PFSK-1 (cell line): Measurements from ENCODE around the gene MACROH2A1.

Experiments
- FOXP2 ChIP-seq: optimal IDR thresholded peaks from 2 replicates; pipeline ENCODE3; 2011; ENCODE audit warnings: borderline replicate concordance, control low read depth, inconsistent platforms; ENCODE audit not compliant: insufficient read depth; ENCODE audit errors: extremely low read length, extremely low read depth
- POLR2AphosphoS5 ChIP-seq: IDR thresholded peaks from 2 replicates; pipeline ENCODE4 v1.6.1; 2012; ENCODE audit warnings: low read depth, mild to moderate bottlenecking, control low read depth, low read length, moderate library complexity
- REST ChIP-seq, 2 experiments: IDR thresholded peaks; 2 replicates each; pipeline versions ENCODE4 v1.6.1 to v1.8.0; 2011 to 2012; ENCODE audit warnings: low read depth in 2 of 2, low read length in 2 of 2, control low read depth in 1 of 2, inconsistent platforms in 1 of 2, mild to moderate bottlenecking in 1 of 2, moderate library complexity in 1 of 2; ENCODE audit not compliant: insufficient read depth in 1 of 2
- SIN3A ChIP-seq: IDR thresholded peaks from 2 replicates; pipeline ENCODE4 v1.6.1; 2012; ENCODE audit warnings: mild to moderate bottlenecking, low read length, moderate library complexity, borderline replicate concordance; ENCODE audit not compliant: insufficient read depth
- TAF1 ChIP-seq: IDR thresholded peaks from 2 replicates; pipeline ENCODE4 v1.6.1; 2012; ENCODE audit warnings: low read length, control low read depth, borderline replicate concordance; ENCODE audit not compliant: insufficient read depth

GRCh38 chr5:135308245-135308644 is 90.8 kb downstream of the MACROH2A1 start:
- no peak for TF ChIP-seq REST (IDR thresholded peaks at IDR 0.05; ENCODE audit: insufficient read depth in 1 of 2, low read depth in 2 of 2, low read length in 2 of 2)
- no peak for TF ChIP-seq POLR2AphosphoS5
- no peak for TF ChIP-seq SIN3A
- TF ChIP-seq TAF1, result no peak
- no peak for TF ChIP-seq FOXP2
